ENCODE measurements around the gene SCIN.

The SCIN gene

GRCh38 chr7:12692035-12692434, 121.5 kb downstream of the SCIN start:
- Histone ChIP-seq H3K27ac (ENCODE audit: low read depth, low read length) (no peak overlapping the region), H3K9ac (ENCODE audit: low read length) (no peak overlapping the region), H3K27me3 (ENCODE audit: control insufficient read depth in 1 of 2, insufficient read depth in 2 of 2, low read length in 2 of 2) (no peaks in the 10 kb centered on the region), H3K36me3 (ENCODE audit: insufficient read depth, low read length) (no peaks in the 10 kb centered on the region), H3K9me3 (ENCODE audit: low read length) (no peaks in the 10 kb centered on the region), H3K4me3 (ENCODE audit: low read depth in 1 of 2, low read length in 2 of 2) (no peak overlapping the region), H3K4me1 (ENCODE audit: insufficient read depth, low read length) (no peaks in the 10 kb centered on the region)

- no peak overlapping the region for H3K27ac ChIP-seq (ENCODE audit: low read depth, low read length)
- no peak overlapping the region for H3K9ac ChIP-seq (ENCODE audit: low read length)
- no peaks in the 10 kb centered on the region for H3K9me3 ChIP-seq (ENCODE audit: low read length)
- H3K4me3 ChIP-seq (ENCODE audit: low read depth in 1 of 2, low read length in 2 of 2) = no peak overlapping the region
- H3K4me1 ChIP-seq (ENCODE audit: insufficient read depth, low read length) = no peaks in the 10 kb centered on the region
- no peaks in the 10 kb centered on the region for H3K27me3 ChIP-seq (ENCODE audit: control insufficient read depth in 1 of 2, insufficient read depth in 2 of 2, low read length in 2 of 2)
- no peaks in the 10 kb centered on the region for H3K36me3 ChIP-seq (ENCODE audit: insufficient read depth, low read length)
Measured at GRCh38 chr7:12692479-12693259, 122.1 kb downstream of the SCIN start.

GRCh38 chr7:12694817-12695216, 124.3 kb downstream of the SCIN start:
- H3K4me1 ChIP-seq (ENCODE audit: insufficient read depth, low read length) = no peaks in the 10 kb centered on the region
- no peak overlapping the region for H3K4me3 ChIP-seq (ENCODE audit: low read depth in 1 of 2, low read length in 2 of 2)
- H3K9me3 ChIP-seq (ENCODE audit: low read length) = no peaks in the 10 kb centered on the region
- no peaks in the 10 kb centered on the region for H3K27me3 ChIP-seq (ENCODE audit: control insufficient read depth in 1 of 2, insufficient read depth in 2 of 2, low read length in 2 of 2)
- H3K36me3 ChIP-seq (ENCODE audit: insufficient read depth, low read length) = no peaks in the 10 kb centered on the region
- no peak overlapping the region for H3K9ac ChIP-seq (ENCODE audit: low read length)
- no peak overlapping the region for H3K27ac ChIP-seq (ENCODE audit: low read depth, low read length)

GRCh38 chr7:12695965-12696364, 125.4 kb downstream of the SCIN start:
- Histone ChIP-seq H3K36me3 (ENCODE audit: insufficient read depth, low read length) (no peaks in the 10 kb centered on the region), H3K4me3 (ENCODE audit: low read depth in 1 of 2, low read length in 2 of 2) (no peak overlapping the region), H3K9me3 (ENCODE audit: low read length) (no peaks in the 10 kb centered on the region), H3K27me3 (ENCODE audit: control insufficient read depth in 1 of 2, insufficient read depth in 2 of 2, low read length in 2 of 2) (no peaks in the 10 kb centered on the region), H3K4me1 (ENCODE audit: insufficient read depth, low read length) (no peaks in the 10 kb centered on the region), H3K27ac (ENCODE audit: low read depth, low read length) (no peak overlapping the region), H3K9ac (ENCODE audit: low read length) (no peak overlapping the region)

- Histone ChIP-seq H3K4me3 (ENCODE audit: low read depth in 1 of 2, low read length in 2 of 2) (no peak overlapping the region), H3K9me3 (ENCODE audit: low read length) (no peaks in the 10 kb centered on the region), H3K27ac (ENCODE audit: low read depth, low read length) (no peak overlapping the region), H3K27me3 (ENCODE audit: control insufficient read depth in 1 of 2, insufficient read depth in 2 of 2, low read length in 2 of 2) (no peaks in the 10 kb centered on the region), H3K36me3 (ENCODE audit: insufficient read depth, low read length) (no peaks in the 10 kb centered on the region), H3K9ac (ENCODE audit: low read length) (no peak overlapping the region), H3K4me1 (ENCODE audit: insufficient read depth, low read length) (no peaks in the 10 kb centered on the region)
Measured at GRCh38 chr7:12699299-12699698, 128.8 kb downstream of the SCIN start.

GRCh38 chr7:12701433-12701832, 130.9 kb downstream of the SCIN start:
- Histone ChIP-seq H3K27me3 (ENCODE audit: control insufficient read depth in 1 of 2, insufficient read depth in 2 of 2, low read length in 2 of 2) (no peaks in the 10 kb centered on the region), H3K4me3 (ENCODE audit: low read depth in 1 of 2, low read length in 2 of 2) (no peak overlapping the region), H3K4me1 (ENCODE audit: insufficient read depth, low read length) (no peaks in the 10 kb centered on the region)

GRCh38 chr7:12703881-12704280, 133.4 kb downstream of the SCIN start:
- no peaks in the 10 kb centered on the region for H3K9me3 ChIP-seq (ENCODE audit: low read length)
- H3K27ac ChIP-seq (ENCODE audit: low read depth, low read length) = no peak overlapping the region
- no peaks in the 10 kb centered on the region for H3K36me3 ChIP-seq (ENCODE audit: insufficient read depth, low read length)
- H3K27me3 ChIP-seq (ENCODE audit: control insufficient read depth in 1 of 2, insufficient read depth in 2 of 2, low read length in 2 of 2) = no peaks in the 10 kb centered on the region
- H3K4me1 ChIP-seq (ENCODE audit: insufficient read depth, low read length) = no peaks in the 10 kb centered on the region
- no peak overlapping the region for H3K9ac ChIP-seq (ENCODE audit: low read length)
- H3K4me3 ChIP-seq (ENCODE audit: low read depth in 1 of 2, low read length in 2 of 2) = no peak overlapping the region

More at GRCh38 chr7:12701433-12701832, 130.9 kb downstream of the SCIN start:
- Histone ChIP-seq H3K9ac (ENCODE audit: low read length) (no peak overlapping the region), H3K9me3 (ENCODE audit: low read length) (no peaks in the 10 kb centered on the region), H3K36me3 (ENCODE audit: insufficient read depth, low read length) (no peaks in the 10 kb centered on the region), H3K27ac (ENCODE audit: low read depth, low read length) (no peak overlapping the region)

GRCh38 chr7:12705878-12706277, 135.4 kb downstream of the SCIN start:
- no peaks in the 10 kb centered on the region for H3K36me3 ChIP-seq (ENCODE audit: insufficient read depth, low read length)
- no peaks in the 10 kb centered on the region for H3K4me1 ChIP-seq (ENCODE audit: insufficient read depth, low read length)
- H3K9me3 ChIP-seq (ENCODE audit: low read length) = no peaks in the 10 kb centered on the region
- no peak overlapping the region for H3K9ac ChIP-seq (ENCODE audit: low read length)
- no peak overlapping the region for H3K4me3 ChIP-seq (ENCODE audit: low read depth in 1 of 2, low read length in 2 of 2)
- no peaks in the 10 kb centered on the region for H3K27me3 ChIP-seq (ENCODE audit: control insufficient read depth in 1 of 2, insufficient read depth in 2 of 2, low read length in 2 of 2)
- no peak overlapping the region for H3K27ac ChIP-seq (ENCODE audit: low read depth, low read length)

- Histone ChIP-seq H3K4me1 (ENCODE audit: insufficient read depth, low read length) (no peaks in the 10 kb centered on the region), H3K9ac (ENCODE audit: low read length) (no peak overlapping the region), H3K36me3 (ENCODE audit: insufficient read depth, low read length) (no peaks in the 10 kb centered on the region), H3K4me3 (ENCODE audit: low read depth in 1 of 2, low read length in 2 of 2) (no peak overlapping the region), H3K27me3 (ENCODE audit: control insufficient read depth in 1 of 2, insufficient read depth in 2 of 2, low read length in 2 of 2) (no peaks in the 10 kb centered on the region), H3K27ac (ENCODE audit: low read depth, low read length) (no peak overlapping the region), H3K9me3 (ENCODE audit: low read length) (no peaks in the 10 kb centered on the region)
Measured at GRCh38 chr7:12706900-12707536, 136.5 kb downstream of the SCIN start.

- H3K27ac ChIP-seq (ENCODE audit: low read depth, low read length) = no peak overlapping the region
- H3K9me3 ChIP-seq (ENCODE audit: low read length) = no peaks in the 10 kb centered on the region
- no peaks in the 10 kb centered on the region for H3K4me1 ChIP-seq (ENCODE audit: insufficient read depth, low read length)
- no peaks in the 10 kb centered on the region for H3K36me3 ChIP-seq (ENCODE audit: insufficient read depth, low read length)
- H3K4me3 ChIP-seq (ENCODE audit: low read depth in 1 of 2, low read length in 2 of 2) = no peak overlapping the region
- no peaks in the 10 kb centered on the region for H3K27me3 ChIP-seq (ENCODE audit: control insufficient read depth in 1 of 2, insufficient read depth in 2 of 2, low read length in 2 of 2)
- H3K9ac ChIP-seq (ENCODE audit: low read length) = no peak overlapping the region
Measured at GRCh38 chr7:12708314-12708713, 137.8 kb downstream of the SCIN start.
